GM21619 (cell line): ENCODE results near the gene PLCG2.
"Not testable (repeated sequence)": the region's sequence is repeated elsewhere in the genome, so short reads cannot be mapped to it uniquely, and the experiment has no call there.

Source experiments
- ATAC-seq: cut with Tn5 transposase; IDR thresholded peaks from one replicate; pipeline ENCODE4 v1.9.1; 2021; ENCODE audit not compliant: unreplicated experiment

Gene PLCG2

GRCh38 chr16:81787659-81788058, 8.6 kb downstream of the PLCG2 start:
- no peak for ATAC-seq

GRCh38 chr16:81790277-81790676, 11.2 kb downstream of the PLCG2 start:
- no peak for ATAC-seq

GRCh38 chr16:81790830-81791435, 11.8 kb downstream of the PLCG2 start:
- ATAC-seq = no peak

GRCh38 chr16:81792828-81793227, 13.7 kb downstream of the PLCG2 start:
- no peak for ATAC-seq

GRCh38 chr16:81795193-81795592, 16.1 kb downstream of the PLCG2 start:
- no peak for ATAC-seq

- ATAC-seq = no peak
These were observed 16.9 kb downstream of the PLCG2 start for GRCh38 chr16:81796035-81796434.

- no peak for ATAC-seq
These were observed 17.7 kb downstream of the PLCG2 start for GRCh38 chr16:81796583-81797346.

GRCh38 chr16:81797443-81797842, 18.4 kb downstream of the PLCG2 start:
- ATAC-seq = peak; percentile 42

- ATAC-seq = peak; percentile 57
These were observed 19.4 kb downstream of the PLCG2 start for GRCh38 chr16:81798311-81799137.

- ATAC-seq = no peak
These were observed 20.0 kb downstream of the PLCG2 start for GRCh38 chr16:81799138-81799504.

GRCh38 chr16:81801724-81802123, 22.6 kb downstream of the PLCG2 start:
- not testable (repeated sequence) for ATAC-seq

- ATAC-seq = no peak
These were observed 24.2 kb downstream of the PLCG2 start for GRCh38 chr16:81803332-81803731.

- ATAC-seq = no peak
These were observed 25.1 kb downstream of the PLCG2 start for GRCh38 chr16:81804134-81804610.

GRCh38 chr16:81806696-81807095, 27.6 kb downstream of the PLCG2 start:
- no peak for ATAC-seq

- ATAC-seq = no peak
These were observed 28.8 kb downstream of the PLCG2 start for GRCh38 chr16:81807767-81808358.

- ATAC-seq = peak; percentile 63
These were observed 29.9 kb downstream of the PLCG2 start for GRCh38 chr16:81808933-81809480.

- ATAC-seq = no peak
These were observed 30.5 kb downstream of the PLCG2 start for GRCh38 chr16:81809567-81809966.

GRCh38 chr16:81810361-81810760, 31.3 kb downstream of the PLCG2 start:
- no peak for ATAC-seq

GRCh38 chr16:81810894-81811538, 31.9 kb downstream of the PLCG2 start:
- ATAC-seq = peak; percentile 50

GRCh38 chr16:81813648-81814047, 34.6 kb downstream of the PLCG2 start:
- no peak for ATAC-seq
